HepG2 (cell line): ENCODE measurements around the gene KCTD19. TPM values are rescaled to one million over a fixed set of nuclear protein-coding genes. Genes with fewer than 3 reads are reported as not detected.

ENCODE experiments used
- ARID2 ChIP-seq: sonication (generic); formaldehyde crosslinking; IDR thresholded peaks from 2 replicates; pipeline ENCODE4 v1.8.1; 2022; ENCODE audit warnings: mild to moderate bottlenecking, missing genetic modification reagents, borderline replicate concordance
- DRAP1 ChIP-seq: IDR thresholded peaks from 2 replicates; pipeline ENCODE4 v1.6.1; 2016; ENCODE audit warnings: missing genetic modification reagents, missing compliant biosample characterization
- MTERF4 ChIP-seq: sonication (generic); formaldehyde crosslinking; IDR thresholded peaks from 2 replicates; pipeline ENCODE4 v1.8.0; 2023; ENCODE audit warnings: mild to moderate bottlenecking, missing genetic modification reagents
- RFX1 ChIP-seq: fragments of 450-650 bp; IDR thresholded peaks from 2 replicates; pipeline ENCODE4 v1.6.1; 2017
- ZGPAT ChIP-seq: IDR thresholded peaks from 2 replicates; pipeline ENCODE4 v1.6.1; 2016; ENCODE audit warnings: mild to moderate bottlenecking
- ZKSCAN5 ChIP-seq: sonication (generic); formaldehyde crosslinking; IDR thresholded peaks from 2 replicates; pipeline ENCODE4 v1.5.1; 2020; ENCODE audit warnings: mild to moderate bottlenecking, missing genetic modification reagents
- ZNF710 ChIP-seq: sonication (generic); formaldehyde crosslinking; IDR thresholded peaks from 2 replicates; pipeline ENCODE4 v1.5.0; 2020; ENCODE audit warnings: mild to moderate bottlenecking, missing genetic modification reagents, borderline replicate concordance
- ZNF713 ChIP-seq: sonication (generic); formaldehyde crosslinking; IDR thresholded peaks from 2 replicates; pipeline ENCODE4 v1.4.0; 2020; ENCODE audit warnings: mild to moderate bottlenecking, missing genetic modification reagents
- polyA plus RNA-seq, 8 experiments: library from polyadenylated mRNA; depleted of rRNA in 3 of 8; stranded (reverse) in 7 of 8; unstranded in 1 of 8; fragments of >200 nt; fragmentation: Illumina TruSeq in 4 of 8; extraction: Trizol in 4 of 8; gene quantifications; 2 replicates each; pipeline versions ENCODE4 v1.2.1 to v1.2.3, GENCODE V29; 2011 to 2016; ENCODE audit warnings: low read depth in 4 of 8, missing spikeins in 1 of 8, mixed read lengths in 1 of 8; ENCODE audit not compliant: insufficient read depth in 1 of 8
- total RNA-seq, 5 experiments: library from RNA; depleted of rRNA; stranded (reverse); fragments of >200 nt; fragmentation: Illumina TruSeq; extraction: Trizol; gene quantifications; 2 replicates each; pipeline ENCODE4 v1.2.3, GENCODE V29; 2016; ENCODE audit warnings: low read depth in 1 of 5
- TF ChIP-seq, protein P1 (sequence below): sonication (generic); formaldehyde crosslinking; IDR thresholded peaks from 2 replicates; pipeline ENCODE4 v1.4.0; 2020; ENCODE audit warnings: mild to moderate bottlenecking, missing genetic modification reagents
- TF ChIP-seq, protein P2 (sequence below): sonication (generic); formaldehyde crosslinking; IDR thresholded peaks from 2 replicates; pipeline ENCODE4 v1.9.0; 2021; ENCODE audit warnings: missing genetic modification reagents, mild to moderate bottlenecking, borderline replicate concordance
- TF ChIP-seq, protein P3 (sequence below): sonication (generic); formaldehyde crosslinking; IDR thresholded peaks from 2 replicates; pipeline ENCODE4 v1.8.1; 2022; ENCODE audit warnings: mild to moderate bottlenecking, missing genetic modification reagents

Gene KCTD19
- total and polyA plus RNA-seq, 2 of the 13 experiments (the other 11 are each of a cell fraction or from before 2014, with no cell fraction given): not detected

DNA sequence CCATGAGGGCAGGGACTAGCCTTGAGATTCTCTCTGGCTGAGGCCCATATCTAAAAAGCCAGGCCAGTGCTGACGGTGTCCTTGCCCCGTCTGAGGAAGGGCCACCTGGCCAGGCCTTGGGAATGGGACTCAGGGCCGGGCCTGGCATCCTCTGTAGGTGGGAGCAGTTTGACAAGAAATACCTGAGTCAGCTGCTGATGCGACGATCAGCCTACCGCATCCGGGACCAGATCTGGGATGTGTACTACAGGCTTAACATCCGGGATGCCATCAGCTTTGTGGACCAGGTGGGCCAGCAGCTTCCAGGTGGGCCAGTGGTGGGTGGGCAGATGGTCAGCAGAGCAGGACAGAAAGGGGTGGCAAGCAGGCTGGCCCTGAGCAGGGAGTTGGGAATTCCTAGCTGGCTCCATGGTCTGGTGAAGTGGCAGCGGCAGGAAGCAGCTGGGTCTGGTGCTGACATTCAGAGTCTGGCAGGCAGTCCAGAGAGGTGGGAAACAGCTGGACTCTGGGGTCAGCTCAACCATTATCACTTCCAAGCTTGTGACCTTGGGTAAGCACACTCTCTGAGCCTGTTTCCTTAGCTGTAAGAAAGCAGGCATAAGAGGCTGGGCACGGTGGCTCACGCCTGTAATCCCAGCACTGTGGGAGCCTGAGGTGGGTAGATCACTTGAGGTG is 68.2 kb downstream of the KCTD19 start (continued):
- TF ChIP-seq, protein P1, sequence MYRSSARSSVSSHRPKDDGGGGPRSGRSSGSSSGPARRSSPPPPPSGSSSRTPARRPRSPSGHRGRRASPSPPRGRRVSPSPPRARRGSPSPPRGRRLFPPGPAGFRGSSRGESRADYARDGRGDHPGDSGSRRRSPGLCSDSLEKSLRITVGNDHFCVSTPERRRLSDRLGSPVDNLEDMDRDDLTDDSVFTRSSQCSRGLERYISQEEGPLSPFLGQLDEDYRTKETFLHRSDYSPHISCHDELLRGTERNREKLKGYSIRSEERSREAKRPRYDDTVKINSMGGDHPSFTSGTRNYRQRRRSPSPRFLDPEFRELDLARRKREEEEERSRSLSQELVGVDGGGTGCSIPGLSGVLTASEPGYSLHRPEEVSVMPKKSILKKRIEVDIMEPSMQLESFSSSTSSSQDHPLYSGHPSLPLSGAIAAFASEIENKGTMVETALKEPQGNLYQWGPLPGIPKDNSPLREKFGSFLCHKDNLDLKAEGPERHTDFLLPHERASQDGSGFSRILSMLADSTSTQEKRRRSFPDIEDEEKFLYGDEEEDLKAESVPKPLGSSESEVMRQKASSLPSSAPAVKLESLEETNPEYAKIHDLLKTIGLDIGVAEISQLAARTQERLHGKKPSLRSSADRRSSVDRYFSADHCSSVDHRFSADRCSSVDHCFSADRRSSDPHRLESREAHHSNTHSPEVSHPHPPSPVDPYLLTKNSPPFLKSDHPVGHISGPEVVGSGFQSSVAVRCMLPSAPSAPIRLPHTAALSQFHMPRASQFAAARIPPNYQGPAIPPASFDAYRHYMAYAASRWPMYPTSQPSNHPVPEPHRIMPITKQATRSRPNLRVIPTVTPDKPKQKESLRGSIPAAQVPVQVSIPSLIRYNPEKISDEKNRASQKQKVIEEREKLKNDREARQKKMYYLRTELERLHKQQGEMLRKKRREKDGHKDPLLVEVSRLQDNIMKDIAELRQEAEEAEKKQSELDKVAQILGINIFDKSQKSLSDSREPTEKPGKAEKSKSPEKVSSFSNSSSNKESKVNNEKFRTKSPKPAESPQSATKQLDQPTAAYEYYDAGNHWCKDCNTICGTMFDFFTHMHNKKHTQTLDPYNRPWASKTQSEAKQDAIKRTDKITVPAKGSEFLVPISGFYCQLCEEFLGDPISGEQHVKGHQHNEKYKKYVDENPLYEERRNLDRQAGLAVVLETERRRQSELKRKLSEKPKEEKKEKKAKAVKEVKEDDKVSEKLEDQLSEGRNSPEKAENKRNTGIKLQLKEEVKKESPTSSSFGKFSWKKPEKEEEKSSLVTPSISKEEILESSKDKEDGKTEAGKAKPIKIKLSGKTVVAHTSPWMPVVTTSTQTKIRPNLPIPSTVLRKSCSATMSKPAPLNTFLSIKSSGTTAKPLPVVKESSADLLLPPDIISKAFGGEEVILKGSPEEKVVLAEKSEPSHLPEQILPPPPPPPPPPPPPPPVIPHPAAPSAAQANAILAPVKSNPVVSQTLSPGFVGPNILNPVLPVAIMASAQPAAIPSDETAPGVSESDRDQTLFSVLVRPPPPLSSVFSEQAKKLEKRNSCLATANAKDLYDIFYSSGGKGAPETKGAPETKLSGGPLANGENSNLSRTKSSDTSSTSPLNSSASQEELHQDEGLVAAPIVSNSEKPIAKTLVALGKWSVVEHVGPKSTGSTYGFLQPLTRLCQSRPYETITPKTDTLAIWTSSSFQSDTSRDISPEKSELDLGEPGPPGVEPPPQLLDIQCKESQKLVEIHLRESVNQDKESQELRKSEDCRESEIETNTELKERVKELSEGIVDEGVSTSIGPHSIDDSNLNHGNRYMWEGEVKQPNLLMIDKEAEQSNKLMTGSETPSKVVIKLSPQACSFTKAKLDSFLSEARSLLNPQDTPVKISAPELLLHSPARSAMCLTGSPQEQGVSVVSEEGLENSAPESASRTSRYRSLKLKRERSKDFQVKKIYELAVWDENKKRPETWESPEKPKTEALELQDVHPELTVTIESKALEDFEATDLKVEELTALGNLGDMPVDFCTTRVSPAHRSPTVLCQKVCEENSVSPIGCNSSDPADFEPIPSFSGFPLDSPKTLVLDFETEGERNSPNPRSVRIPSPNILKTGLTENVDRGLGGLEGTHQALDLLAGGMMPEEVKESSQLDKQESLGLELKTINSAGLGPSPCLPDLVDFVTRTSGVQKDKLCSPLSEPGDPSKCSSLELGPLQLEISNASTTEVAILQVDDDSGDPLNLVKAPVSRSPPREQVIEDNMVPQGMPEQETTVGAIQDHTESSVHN (CRISPR knock-in tag): no peak
- TF ChIP-seq, protein P2, sequence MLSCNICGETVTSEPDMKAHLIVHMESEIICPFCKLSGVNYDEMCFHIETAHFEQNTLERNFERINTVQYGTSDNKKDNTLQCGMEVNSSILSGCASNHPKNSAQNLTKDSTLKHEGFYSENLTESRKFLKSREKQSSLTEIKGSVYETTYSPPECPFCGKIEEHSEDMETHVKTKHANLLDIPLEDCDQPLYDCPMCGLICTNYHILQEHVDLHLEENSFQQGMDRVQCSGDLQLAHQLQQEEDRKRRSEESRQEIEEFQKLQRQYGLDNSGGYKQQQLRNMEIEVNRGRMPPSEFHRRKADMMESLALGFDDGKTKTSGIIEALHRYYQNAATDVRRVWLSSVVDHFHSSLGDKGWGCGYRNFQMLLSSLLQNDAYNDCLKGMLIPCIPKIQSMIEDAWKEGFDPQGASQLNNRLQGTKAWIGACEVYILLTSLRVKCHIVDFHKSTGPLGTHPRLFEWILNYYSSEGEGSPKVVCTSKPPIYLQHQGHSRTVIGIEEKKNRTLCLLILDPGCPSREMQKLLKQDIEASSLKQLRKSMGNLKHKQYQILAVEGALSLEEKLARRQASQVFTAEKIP (CRISPR knock-in tag): no peak
- TF ChIP-seq ZNF713 (no peak), ZNF710 (CRISPR knock-in tag) (no peak), RFX1 (no peak), ZGPAT (CRISPR knock-in tag) (no peak), ZKSCAN5 (CRISPR knock-in tag) (peak; percentile 80), DRAP1 (CRISPR knock-in tag) (no peak), ARID2 (CRISPR knock-in tag) (no peak), MTERF4 (no peak)
- TF ChIP-seq, protein P3, sequence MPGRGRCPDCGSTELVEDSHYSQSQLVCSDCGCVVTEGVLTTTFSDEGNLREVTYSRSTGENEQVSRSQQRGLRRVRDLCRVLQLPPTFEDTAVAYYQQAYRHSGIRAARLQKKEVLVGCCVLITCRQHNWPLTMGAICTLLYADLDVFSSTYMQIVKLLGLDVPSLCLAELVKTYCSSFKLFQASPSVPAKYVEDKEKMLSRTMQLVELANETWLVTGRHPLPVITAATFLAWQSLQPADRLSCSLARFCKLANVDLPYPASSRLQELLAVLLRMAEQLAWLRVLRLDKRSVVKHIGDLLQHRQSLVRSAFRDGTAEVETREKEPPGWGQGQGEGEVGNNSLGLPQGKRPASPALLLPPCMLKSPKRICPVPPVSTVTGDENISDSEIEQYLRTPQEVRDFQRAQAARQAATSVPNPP (CRISPR knock-in tag): no peak
